C4-2B (cell line): ENCODE results near the gene SPATA21.

Experiments used
- CTCF ChIP-seq: fragments of 450-650 bp; conservative IDR thresholded peaks from 2 replicates; pipeline ENCODE4 v1.5.1; 2017; ENCODE audit warnings: mild to moderate bottlenecking
- ZFX ChIP-seq: fragments of 450-650 bp; IDR thresholded peaks from 2 replicates; pipeline ENCODE4 v1.6.1; 2017

- TF ChIP-seq CTCF (no peak), ZFX (no peak)
Measured at GRCh38 chr1:16442941-16443340, 5.7 kb upstream of the SPATA21 start.
